ENCODE results near the gene TNNT2. TPM values are rescaled to one million over a fixed set of nuclear protein-coding genes. Genes with fewer than 3 reads are reported as not detected.

Gene TNNT2
- total RNA-seq, 4 donors from 2014 or later = 1.3 to 6.1 (median 1.8) TPM

DNA sequence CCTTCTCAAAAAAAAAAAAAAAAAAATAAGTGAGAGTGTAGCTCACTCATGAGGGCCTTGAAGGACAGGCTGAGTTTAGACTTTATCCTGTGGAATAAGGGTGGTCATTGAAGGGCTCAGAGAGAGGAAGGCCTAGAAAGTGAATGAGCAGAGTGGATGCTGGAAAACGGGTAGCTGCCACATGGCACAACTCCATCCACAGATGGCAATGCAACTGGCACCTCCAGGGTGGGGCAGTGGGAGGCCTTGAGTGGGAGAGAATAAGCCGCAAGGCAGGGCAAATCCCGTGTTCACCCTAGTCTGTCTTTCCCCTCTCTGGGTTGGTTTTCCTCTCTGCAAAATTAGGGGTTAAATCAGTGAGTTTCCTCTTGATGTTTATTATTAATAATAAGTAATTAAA lies 41.0 kb upstream of the TNNT2 start:
- intact Hi-C loops (cut with DNase I) = no loop called here
- no peak for DNase-seq
- no peak for TF ChIP-seq POLR2A (IDR thresholded peaks at IDR 0.05)
- no peak for TF ChIP-seq CTCF (IDR thresholded peaks at IDR 0.05)
- no peak overlapping the region for H3K4me3 ChIP-seq
- no peak overlapping the region for H3K27ac ChIP-seq
- 70 to 84% methylated on average over 3 of the region's 3 CpGs for WGBS, 2 donors
- H3K27me3 ChIP-seq = no peaks in the 10 kb centered on the region
- no peaks in the 10 kb centered on the region for H3K9me3 ChIP-seq
- no peaks in the 10 kb centered on the region for H3K4me1 ChIP-seq
- no peaks in the 10 kb centered on the region for H3K36me3 ChIP-seq

- Histone ChIP-seq H3K4me3 (no peak overlapping the region), H3K4me1 (no peaks in the 10 kb centered on the region), H3K9me3 (no peaks in the 10 kb centered on the region), H3K27ac (no peak overlapping the region), H3K36me3 (no peaks in the 10 kb centered on the region), H3K27me3 (no peaks in the 10 kb centered on the region)
- intact Hi-C loops (cut with DNase I) = no loop called here
- no peak for DNase-seq
- 82 to 93% methylated on average over 6 to 9 of the region's 15 CpGs for WGBS, 2 donors
- no peak for TF ChIP-seq CTCF (IDR thresholded peaks at IDR 0.05)
- no peak for TF ChIP-seq POLR2A (IDR thresholded peaks at IDR 0.05)
Observed at GRCh38 chr1:201414051-201414738, 36.7 kb upstream of the TNNT2 start.

- Histone ChIP-seq H3K27me3 (no peaks in the 10 kb centered on the region), H3K9me3 (no peaks in the 10 kb centered on the region), H3K36me3 (no peaks in the 10 kb centered on the region), H3K4me1 (peaks cover 12 to 22% (median 16%) of the 10 kb centered on the region in 3 donors), H3K4me3 (no peak overlapping the region), H3K27ac (no peak overlapping the region)
- TF ChIP-seq POLR2A (IDR thresholded peaks at IDR 0.05) = no peak
- TF ChIP-seq CTCF (IDR thresholded peaks at IDR 0.05) = no peak
- no CpG with 5 or more reads among the region's 12 CpGs for WGBS, 2 donors
- intact Hi-C loops (cut with DNase I) = no loop called here
- DNase-seq = no peak
Observed at GRCh38 chr1:201411292-201411691, 33.8 kb upstream of the TNNT2 start.

DNA sequence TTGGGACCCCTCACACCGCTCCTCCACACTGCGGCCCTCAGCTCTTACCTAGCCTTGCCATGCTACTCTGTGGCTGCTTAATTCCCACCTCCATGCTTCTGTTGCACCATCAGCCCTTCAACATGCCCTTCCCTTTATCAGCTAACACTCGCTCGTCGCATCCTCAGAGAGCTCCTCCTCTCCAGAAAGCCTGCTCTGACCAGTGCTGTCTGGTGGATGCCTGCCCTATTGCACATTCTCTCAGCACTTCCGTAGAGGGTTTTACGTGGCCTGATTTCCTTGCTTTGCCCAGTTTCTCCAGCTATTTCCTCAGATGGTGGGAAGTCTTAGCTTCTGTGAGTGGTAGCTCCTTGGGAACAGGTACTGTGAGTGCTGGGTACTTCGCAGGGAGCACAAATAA lies 32.0 kb upstream of the TNNT2 start:
- H3K36me3 ChIP-seq = no peaks in the 10 kb centered on the region
- WGBS, 2 donors = 79% methylated on average over 7 to 8 of the region's 8 CpGs
- intact Hi-C loops (cut with DNase I) = no loop called here

GRCh38 chr1:201408834-201409200 lies 31.3 kb upstream of the TNNT2 start:
- Histone ChIP-seq H3K36me3 (no peaks in the 10 kb centered on the region), H3K4me1 (peaks cover 19 to 46% (median 22%) of the 10 kb centered on the region in 3 donors), H3K27ac (no peak overlapping the region), H3K9me3 (no peaks in the 10 kb centered on the region), H3K4me3 (no peak overlapping the region), H3K27me3 (no peaks in the 10 kb centered on the region)
- no peak for DNase-seq
- TF ChIP-seq POLR2A (IDR thresholded peaks at IDR 0.05) = no peak
- no peak for TF ChIP-seq CTCF (IDR thresholded peaks at IDR 0.05)
- intact Hi-C loops (cut with DNase I) = no loop called here
- 66 to 96% methylated on average over 3 of the region's 3 CpGs for WGBS, 2 donors

More for the DNA sequence above, 32.0 kb upstream of the TNNT2 start:
- TF ChIP-seq POLR2A (IDR thresholded peaks at IDR 0.05) (no peak), CTCF (IDR thresholded peaks at IDR 0.05) (no peak)
- Histone ChIP-seq H3K9me3 (no peaks in the 10 kb centered on the region), H3K27ac (no peak overlapping the region), H3K4me1 (peaks cover 16 to 40% (median 22%) of the 10 kb centered on the region in 3 donors), H3K27me3 (no peaks in the 10 kb centered on the region), H3K4me3 (no peak overlapping the region)
- no peak for DNase-seq

Measured in esophagus squamous epithelium (tissue), 5 donors.